GM12892 (cell line): ENCODE results near the gene UVSSA.

Experiments used
- POLR2A ChIP-seq: IDR thresholded peaks from 2 replicates; pipeline ENCODE4 v1.6.1; 2011; ENCODE audit warnings: low read depth, low read length, control low read depth
- POLR2AphosphoS5 ChIP-seq: IDR thresholded peaks from 2 replicates; pipeline ENCODE4 v1.6.1; 2011; ENCODE audit warnings: low read depth, low read length, control low read depth
- TAF1 ChIP-seq: IDR thresholded peaks from 2 replicates; pipeline ENCODE4 v1.6.1; 2011; ENCODE audit warnings: low read depth, mild to moderate bottlenecking, control low read depth, low read length, borderline replicate concordance

DNA sequence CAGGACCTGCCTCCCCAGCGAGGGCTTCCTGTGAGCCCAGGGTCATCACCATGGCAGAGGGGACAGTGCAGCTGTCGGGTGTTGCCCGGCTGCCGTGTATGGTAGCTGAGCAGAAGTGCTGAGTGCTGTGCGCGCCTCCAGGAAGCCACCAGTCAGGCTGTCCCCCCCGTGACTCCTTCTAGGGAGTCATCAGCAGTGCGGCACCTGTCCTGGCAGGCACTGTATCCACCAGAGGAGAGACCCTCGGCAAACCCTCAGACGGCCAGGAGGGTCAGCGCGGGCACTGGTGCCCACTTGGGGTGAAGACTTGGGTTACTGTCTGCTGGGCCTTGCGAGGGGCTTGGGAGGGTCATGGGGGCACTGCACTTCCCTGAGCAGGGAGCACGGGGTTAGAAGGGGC is 8.4 kb downstream of the UVSSA start:
- TF ChIP-seq POLR2A (no peak), POLR2AphosphoS5 (no peak), TAF1 (no peak)
